ENCODE measurements around the gene DIAPH3. TPM values are rescaled to one million over a fixed set of nuclear protein-coding genes. Genes with fewer than 3 reads are reported as not detected.
A peak's percentile ranks its signal among the peaks of the same experiment; 100 is the strongest.
"Not testable (repeated sequence)": the region's sequence is repeated elsewhere in the genome, so short reads cannot be mapped to it uniquely, and the experiment has no call there.

DIAPH3 gene
- total RNA-seq (2014; rRNA removed): 30.2 and 33.6 TPM in 2 replicates
- 16.1 TPM for polyA plus RNA-seq (2012)

- DNase-seq (ENCODE audit: low read depth): peak; percentile 95
Observed at GRCh38 chr13:60163478-60164233, at the start of gene DIAPH3. TSS of gene DIAPH3 (minus strand) at chr13:60163928. CDS start at chr13:60163766, 162 bp downstream.

GRCh38 chr13:60213236-60213744 is 49.6 kb upstream of the DIAPH3 start:
- DNase-seq (ENCODE audit: low read depth): no peak

GRCh38 chr13:60211548-60211947 is 47.8 kb upstream of the DIAPH3 start:
- no peak for DNase-seq (ENCODE audit: low read depth)

GRCh38 chr13:60210510-60211330 is 47.0 kb upstream of the DIAPH3 start:
- DNase-seq (ENCODE audit: low read depth): no peak

GRCh38 chr13:60205499-60205898 is 41.8 kb upstream of the DIAPH3 start:
- DNase-seq (ENCODE audit: low read depth): not testable (repeated sequence)

- no peak for DNase-seq (ENCODE audit: low read depth)
Observed at GRCh38 chr13:60201286-60201685, 37.6 kb upstream of the DIAPH3 start.

- not testable (repeated sequence) for DNase-seq (ENCODE audit: low read depth)
Observed at GRCh38 chr13:60195893-60196292, 32.2 kb upstream of the DIAPH3 start.

- DNase-seq (ENCODE audit: low read depth): no peak
Observed at GRCh38 chr13:60182907-60183306, 19.2 kb upstream of the DIAPH3 start.

- no peak for DNase-seq (ENCODE audit: low read depth)
Observed at GRCh38 chr13:60178327-60178726, 14.6 kb upstream of the DIAPH3 start.

GRCh38 chr13:60175571-60175970 is 11.8 kb upstream of the DIAPH3 start:
- DNase-seq (ENCODE audit: low read depth): no peak

- DNase-seq (ENCODE audit: low read depth): no peak
Observed at GRCh38 chr13:60174113-60174512, 10.4 kb upstream of the DIAPH3 start.

GRCh38 chr13:60172111-60172510 is 8.4 kb upstream of the DIAPH3 start:
- DNase-seq (ENCODE audit: low read depth): no peak

- DNase-seq (ENCODE audit: low read depth): peak; percentile 15
Observed at GRCh38 chr13:60170414-60170813, 6.7 kb upstream of the DIAPH3 start.

GRCh38 chr13:60169239-60170031 is 5.7 kb upstream of the DIAPH3 start:
- DNase-seq (ENCODE audit: low read depth): no peak

- no peak for DNase-seq (ENCODE audit: low read depth)
Observed at GRCh38 chr13:60167121-60167520, 3.4 kb upstream of the DIAPH3 start.

GRCh38 chr13:60165391-60166099 is 1.8 kb upstream of the DIAPH3 start:
- DNase-seq (ENCODE audit: low read depth): no peak

GRCh38 chr13:60164234-60164889 is 634 bp upstream of the DIAPH3 start:
- peak; percentile 8 for DNase-seq (ENCODE audit: low read depth)

- peak; percentile 23 for DNase-seq (ENCODE audit: low read depth)
Observed at GRCh38 chr13:60162096-60162495, 1.6 kb downstream of the DIAPH3 start.

- DNase-seq (ENCODE audit: low read depth): no peak
Observed at GRCh38 chr13:60158321-60158801, 5.4 kb downstream of the DIAPH3 start.

GRCh38 chr13:60155978-60156377 is 7.8 kb downstream of the DIAPH3 start:
- DNase-seq (ENCODE audit: low read depth): peak; percentile 14

Measured in LHCN-M2 (cell line).